ENCODE data around the gene IGSF9.

GRCh38 chr1:159937054-159937750, 8.2 kb downstream of the IGSF9 start:
- TF ChIP-seq FOXK2 (IDR thresholded peaks at IDR 0.05) (no peak), ZNF384 (IDR thresholded peaks at IDR 0.05) (no peak), FOXM1 (IDR thresholded peaks at IDR 0.05; ENCODE audit: borderline replicate concordance) (no peak), LEF1 (IDR thresholded peaks at IDR 0.05; ENCODE audit: borderline replicate concordance) (no peak), SP1 (IDR thresholded peaks at IDR 0.05) (no peak), ARNT (IDR thresholded peaks at IDR 0.05) (no peak), CTBP1 (IDR thresholded peaks at IDR 0.05; ENCODE audit: borderline replicate concordance) (no peak), BHLHE40 (IDR thresholded peaks at IDR 0.05; ENCODE audit: borderline replicate concordance) (no peak), TARDBP (IDR thresholded peaks at IDR 0.05) (no peak), SUZ12 (IDR thresholded peaks at IDR 0.05) (no peak), PKNOX1 (IDR thresholded peaks at IDR 0.05) (no peak)
